DOHH2 (cell line): Measurements from ENCODE around the gene JARID2.

Source experiments
- H3F3A ChIP-seq: fragments of 200-600 bp; sonication (generic), shearing (Covaris generic); 2 replicates; pipeline ENCODE4 v1.6.0; 2016; ENCODE audit warnings: antibody characterized with exemption, mild to moderate bottlenecking; ENCODE audit not compliant: control insufficient read depth, insufficient read depth
- H3K27ac ChIP-seq: fragments of 200-600 bp; sonication (generic); 2 replicates; pipeline ENCODE4 v1.5.1; 2014; ENCODE audit warnings: low read depth, mild to moderate bottlenecking, low read length, moderate library complexity
- H3K27me3 ChIP-seq: fragments of 200-600 bp; sonication (generic); 2 replicates; pipeline ENCODE4 v1.6.1; 2014; ENCODE audit warnings: mild to moderate bottlenecking, low read length, mixed read lengths; ENCODE audit not compliant: control insufficient read depth
- H3K36me3 ChIP-seq: fragments of 200-600 bp; sonication (generic); 2 replicates; pipeline ENCODE4 v1.6.1; 2014; ENCODE audit warnings: mild to moderate bottlenecking, low read length, moderate library complexity, mixed read lengths; ENCODE audit not compliant: control insufficient read depth
- H3K4me1 ChIP-seq: fragments of 200-600 bp; sonication (generic); 2 replicates; pipeline ENCODE4 v1.6.1; 2014; ENCODE audit warnings: mild to moderate bottlenecking, low read length, mixed read lengths; ENCODE audit not compliant: control insufficient read depth
- H3K4me2 ChIP-seq: fragments of 200-600 bp; sonication (generic); 2 replicates; pipeline ENCODE4 v1.6.0; 2014; ENCODE audit warnings: mild to moderate bottlenecking, low read length, moderate library complexity
- H3K4me3 ChIP-seq: fragments of 200-600 bp; sonication (generic); 2 replicates; pipeline ENCODE4 v1.5.1; 2014; ENCODE audit warnings: mild to moderate bottlenecking, low read length, mixed read lengths
- H3K79me2 ChIP-seq: fragments of 200-600 bp; sonication (generic); 2 replicates; pipeline ENCODE4 v1.6.1; 2014; ENCODE audit warnings: mild to moderate bottlenecking, low read length, mixed read lengths; ENCODE audit not compliant: control insufficient read depth
- H3K9me2 ChIP-seq: fragments of 200-600 bp; sonication (generic); replicated peaks from 2 replicates; pipeline ENCODE4 v1.6.1; 2014; ENCODE audit warnings: mild to moderate bottlenecking, low read length, mixed read lengths; ENCODE audit not compliant: control insufficient read depth
- H3K9me3 ChIP-seq: fragments of 200-600 bp; sonication (generic); 2 replicates; pipeline ENCODE4 v1.6.1; 2014; ENCODE audit warnings: antibody characterized with exemption, low read length, mixed read lengths; ENCODE audit not compliant: control insufficient read depth, insufficient read depth
- H4K20me1 ChIP-seq: fragments of 200-600 bp; sonication (generic); 2 replicates; pipeline ENCODE4 v1.6.0; 2014; ENCODE audit warnings: low read depth, mild to moderate bottlenecking, antibody characterized with exemption, low read length, moderate library complexity; ENCODE audit not compliant: control insufficient read depth, insufficient read depth
- EZH2phosphoT487 ChIP-seq: fragments of 200-600 bp; sonication (generic); IDR thresholded peaks from 2 replicates; pipeline ENCODE4 v1.6.1; 2017; ENCODE audit warnings: borderline replicate concordance, mild to moderate bottlenecking, antibody characterized with exemption, low read length, moderate library complexity, mixed read lengths
- TF ChIP-seq, protein P1 (sequence below): fragments of 200-600 bp; sonication (generic); IDR thresholded peaks from one replicate; pipeline ENCODE4 v1.5.1; 2014; ENCODE audit warnings: antibody characterized with exemption, mild to moderate bottlenecking, low read depth, low read length; ENCODE audit not compliant: poor library complexity, severe bottlenecking

The JARID2 gene

DNA sequence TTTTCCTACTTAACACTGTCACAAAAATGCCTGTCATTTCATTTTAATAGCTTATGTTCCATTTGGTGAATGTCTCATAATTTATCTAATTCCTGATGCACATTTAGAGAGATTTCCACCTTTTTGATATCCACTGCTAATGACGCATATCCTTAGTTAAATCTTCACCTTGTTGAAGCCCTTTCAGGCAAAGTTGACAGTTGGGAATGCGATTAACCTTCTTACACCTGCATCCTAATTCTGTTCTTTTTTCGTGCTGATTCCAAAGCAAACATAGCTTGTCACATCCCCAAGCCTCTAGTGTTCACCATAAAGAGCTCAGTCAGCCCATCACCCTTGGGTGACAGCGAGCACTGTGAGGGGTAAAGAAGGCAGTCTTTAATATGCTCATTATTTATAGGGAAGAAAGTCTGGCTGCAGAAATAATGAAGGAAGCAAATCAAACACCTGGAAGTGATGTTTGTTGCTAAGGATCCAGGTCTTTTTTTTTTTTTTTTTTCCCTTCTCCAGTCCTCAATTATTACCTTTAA is 211.3 kb downstream of the JARID2 start:
- H3K36me3 ChIP-seq = 0 out of 2 replicates have a peak, but pooled peaks cover 9% of the 10 kb centered on the region
- no peaks in the 10 kb centered on the region for H3K9me2 ChIP-seq
- H3K4me2 ChIP-seq = peak overlapping the region; percentile 54
- H4K20me1 ChIP-seq = no peaks in the 10 kb centered on the region
- no peaks in the 10 kb centered on the region for H3K79me2 ChIP-seq
- no peaks in the 10 kb centered on the region for H3K9me3 ChIP-seq
- H3K4me3 ChIP-seq = no peak overlapping the region
- no peak overlapping the region for H3K27ac ChIP-seq
- no peaks in the 10 kb centered on the region for H3F3A ChIP-seq
- no peaks in the 10 kb centered on the region for H3K27me3 ChIP-seq
- TF ChIP-seq, protein P1, sequence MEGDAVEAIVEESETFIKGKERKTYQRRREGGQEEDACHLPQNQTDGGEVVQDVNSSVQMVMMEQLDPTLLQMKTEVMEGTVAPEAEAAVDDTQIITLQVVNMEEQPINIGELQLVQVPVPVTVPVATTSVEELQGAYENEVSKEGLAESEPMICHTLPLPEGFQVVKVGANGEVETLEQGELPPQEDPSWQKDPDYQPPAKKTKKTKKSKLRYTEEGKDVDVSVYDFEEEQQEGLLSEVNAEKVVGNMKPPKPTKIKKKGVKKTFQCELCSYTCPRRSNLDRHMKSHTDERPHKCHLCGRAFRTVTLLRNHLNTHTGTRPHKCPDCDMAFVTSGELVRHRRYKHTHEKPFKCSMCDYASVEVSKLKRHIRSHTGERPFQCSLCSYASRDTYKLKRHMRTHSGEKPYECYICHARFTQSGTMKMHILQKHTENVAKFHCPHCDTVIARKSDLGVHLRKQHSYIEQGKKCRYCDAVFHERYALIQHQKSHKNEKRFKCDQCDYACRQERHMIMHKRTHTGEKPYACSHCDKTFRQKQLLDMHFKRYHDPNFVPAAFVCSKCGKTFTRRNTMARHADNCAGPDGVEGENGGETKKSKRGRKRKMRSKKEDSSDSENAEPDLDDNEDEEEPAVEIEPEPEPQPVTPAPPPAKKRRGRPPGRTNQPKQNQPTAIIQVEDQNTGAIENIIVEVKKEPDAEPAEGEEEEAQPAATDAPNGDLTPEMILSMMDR = no peak
- no peak for TF ChIP-seq EZH2phosphoT487
- peaks cover 29% of the 10 kb centered on the region for H3K4me1 ChIP-seq

DNA sequence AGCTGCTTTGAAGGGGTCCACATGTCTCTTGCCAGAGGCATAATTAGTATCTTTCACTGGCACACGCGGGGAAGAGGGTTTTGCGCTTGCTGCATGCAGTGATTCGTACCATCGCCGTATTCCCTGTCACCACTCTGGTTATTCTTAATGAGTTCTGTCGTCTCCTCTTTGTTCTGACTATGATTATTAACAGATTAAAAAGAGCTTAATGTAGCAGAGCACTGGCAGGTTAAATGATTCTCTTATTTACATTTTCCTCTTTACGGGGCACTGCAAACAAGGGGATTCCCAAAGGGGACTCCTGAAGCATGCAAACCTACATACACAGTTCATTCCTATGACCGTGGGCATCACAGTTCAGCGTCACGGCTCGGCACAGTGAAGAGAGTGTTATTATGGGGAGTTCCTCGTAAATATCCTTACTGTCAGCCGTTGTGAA is 212.2 kb downstream of the JARID2 start:
- H3K27ac ChIP-seq = no peak overlapping the region
- H3K79me2 ChIP-seq = no peaks in the 10 kb centered on the region
- H3K9me3 ChIP-seq = no peaks in the 10 kb centered on the region
- H3K4me1 ChIP-seq = peaks cover 20% of the 10 kb centered on the region
- no peaks in the 10 kb centered on the region for H3K27me3 ChIP-seq
- H4K20me1 ChIP-seq = no peaks in the 10 kb centered on the region
- H3K9me2 ChIP-seq = no peaks in the 10 kb centered on the region
- peak overlapping the region; percentile 54 for H3K4me2 ChIP-seq
- no peak for TF ChIP-seq EZH2phosphoT487
- TF ChIP-seq, protein P1 = no peak
- 0 out of 2 replicates have a peak, but pooled peaks cover 4% of the 10 kb centered on the region for H3K36me3 ChIP-seq
- peak overlapping the region; percentile 11; the same call in 1 of the 2 replicates for H3K4me3 ChIP-seq
- no peaks in the 10 kb centered on the region for H3F3A ChIP-seq

DNA sequence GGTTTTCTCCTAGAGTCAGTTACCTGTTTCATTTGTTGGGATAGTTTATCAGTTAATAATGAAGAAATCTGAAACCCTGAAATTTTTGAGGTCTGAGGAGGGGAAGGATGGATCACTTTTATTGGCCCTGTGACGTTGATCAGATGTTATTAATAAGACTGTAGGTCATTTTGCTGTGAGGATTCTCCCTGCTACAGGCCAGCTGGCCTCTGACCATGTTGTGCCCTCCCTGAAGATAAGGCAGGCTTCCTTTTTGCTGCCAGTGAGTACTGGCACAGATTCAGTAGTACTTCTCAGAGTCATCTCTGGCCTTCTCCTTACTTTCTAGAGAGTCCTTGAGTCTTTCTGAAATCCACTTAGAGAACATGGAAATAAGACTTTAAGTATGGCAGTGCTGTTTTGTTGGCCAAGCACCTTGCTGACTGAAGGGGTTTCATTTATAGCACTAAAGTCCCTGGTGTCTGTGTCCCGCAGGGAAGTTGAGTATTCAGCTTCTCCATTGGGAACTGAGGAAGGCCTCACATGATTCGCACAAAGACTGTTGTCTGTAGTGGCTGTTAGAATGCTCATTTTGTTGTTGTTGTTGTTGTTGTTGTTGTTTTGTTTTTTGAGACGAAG is 214.3 kb downstream of the JARID2 start:
- TF ChIP-seq, protein P1 = no peak
- TF ChIP-seq EZH2phosphoT487 = no peak
- H4K20me1 ChIP-seq = 0 out of 2 replicates have a peak, but pooled peaks cover 3% of the 10 kb centered on the region
- H3K4me2 ChIP-seq = no peak overlapping the region
- H3K27me3 ChIP-seq = no peaks in the 10 kb centered on the region
- no peaks in the 10 kb centered on the region for H3F3A ChIP-seq
- H3K27ac ChIP-seq = no peak overlapping the region
- H3K36me3 ChIP-seq = no peaks in the 10 kb centered on the region
- H3K9me3 ChIP-seq = no peaks in the 10 kb centered on the region
- H3K4me3 ChIP-seq = no peak overlapping the region
- no peaks in the 10 kb centered on the region for H3K9me2 ChIP-seq
- H3K79me2 ChIP-seq = no peaks in the 10 kb centered on the region
- H3K4me1 ChIP-seq = peaks cover 18% of the 10 kb centered on the region
